Panc1 (cell line): Measurements from ENCODE around the gene LRRC61. TPM values are rescaled to one million over a fixed set of nuclear protein-coding genes. Genes with fewer than 3 reads are reported as not detected.
"Not testable (repeated sequence)": the region's sequence is repeated elsewhere in the genome, so short reads cannot be mapped to it uniquely, and the experiment has no call there.

ENCODE experiments used
- ATAC-seq: fragments of 200-7000 bp; cut with Tn5 transposase; 2 replicates; pipeline ENCODE4 v1.9.1; 2020; ENCODE audit warnings: mild to moderate bottlenecking, moderate library complexity
- BruUV-seq: library from RNA; stranded (reverse); fragments of 400-500 nt; replicated peaks from 2 replicates; lab custom pipeline; 2021; lab: Mats Ljungman, UMichigan
- CTCF ChIA-PET: fragments of 300-600 bp; sonication (Branson Sonifier 250); formaldehyde crosslinking; loops from one replicate; lab custom pipeline; 2022; ENCODE audit warnings: antibody characterized with exemption; lab: Charles Lee
- POLR2A ChIA-PET: fragments of 300-600 bp; sonication (Branson Sonifier 250); formaldehyde crosslinking; loops from one replicate; lab custom pipeline; 2022; ENCODE audit warnings: antibody characterized with exemption; lab: Charles Lee
- DNase-seq: peaks from one replicate; pipeline ENCODE4 v3.0.0-alpha.2; 2010; ENCODE audit warnings: low read depth, low spot score
- H3K27ac ChIP-seq: 2 replicates; pipeline ENCODE4 v1.5.1; 2011; ENCODE audit warnings: mild to moderate bottlenecking, low read length, inconsistent platforms
- H3K27me3 ChIP-seq: fragments of 200-500 bp; sonication (Bioruptor generic); 2 replicates; pipeline ENCODE4 v1.6.0; 2014; ENCODE audit warnings: low read length, inconsistent platforms; ENCODE audit not compliant: control insufficient read depth, insufficient read depth
- H3K36me3 ChIP-seq: fragments of 200-500 bp; sonication (Bioruptor generic); 2 replicates; pipeline ENCODE4 v1.5.1; 2014; ENCODE audit warnings: inconsistent platforms, mild to moderate bottlenecking, low read length, moderate library complexity; ENCODE audit not compliant: control insufficient read depth, insufficient read depth
- H3K4me1 ChIP-seq: 2 replicates; pipeline ENCODE4 v1.5.1; 2011; ENCODE audit warnings: inconsistent platforms, mild to moderate bottlenecking, low read length, moderate library complexity; ENCODE audit not compliant: control insufficient read depth, insufficient read depth
- H3K4me3 ChIP-seq, 2 experiments: 2 replicates each; pipeline ENCODE4 v1.5.1; 2011 to 2012; ENCODE audit warnings: low read depth in 2 of 2, low read length in 2 of 2, mild to moderate bottlenecking in 2 of 2, inconsistent platforms in 1 of 2, moderate library complexity in 1 of 2
- H3K9me3 ChIP-seq: fragments of 200-500 bp; sonication (Bioruptor generic); 2 replicates; pipeline ENCODE4 v1.5.1; 2014; ENCODE audit warnings: low read depth, mild to moderate bottlenecking, inconsistent platforms, low read length, moderate library complexity; ENCODE audit not compliant: control insufficient read depth, insufficient read depth
- POLR2AphosphoS5 ChIP-seq: IDR thresholded peaks from 2 replicates; pipeline ENCODE4 v1.6.1; 2012; ENCODE audit warnings: mild to moderate bottlenecking, low read depth, low read length, moderate library complexity
- REST ChIP-seq, 2 experiments: IDR thresholded peaks; 2 replicates each; pipeline ENCODE4 v1.6.1; 2011 to 2012; ENCODE audit warnings: low read depth in 2 of 2, control low read depth in 1 of 2, low read length in 1 of 2, mild to moderate bottlenecking in 1 of 2, moderate library complexity in 1 of 2; ENCODE audit not compliant: insufficient read depth in 1 of 2
- SIN3A ChIP-seq: IDR thresholded peaks from 2 replicates; pipeline ENCODE4 v1.6.1; 2012; ENCODE audit warnings: low read depth, mild to moderate bottlenecking, low read length, moderate library complexity, borderline replicate concordance; ENCODE audit not compliant: insufficient read depth
- TCF7L2 ChIP-seq: IDR thresholded peaks from 2 replicates; pipeline ENCODE4 v1.6.1; 2011; ENCODE audit warnings: mild to moderate bottlenecking, low read depth, low read length, inconsistent platforms
- in situ Hi-C: cut with HindIII; loops from 2 replicates; pipeline ENCODE4 v1.10.0; 2016; ENCODE audit warnings: low sequenced_read_pairs, low pct_unique_long_range_greater_than_20kb
- intact Hi-C: fragments of 100-400 bp; cut with micrococcal nuclease; formaldehyde crosslinking; loops from one replicate; pipeline ENCODE4 v1.10.0; 2022; ENCODE audit not compliant: unreplicated experiment
- total RNA-seq: library from RNA; stranded (reverse); gene quantifications from one replicate; pipeline ENCODE4 v1.2.1, GENCODE V29; 2021; ENCODE audit not compliant: unreplicated experiment
- TF ChIP-seq, protein P1 (sequence below): fragments of 450-650 bp; IDR thresholded peaks from 2 replicates; pipeline ENCODE4 v1.5.1; 2017; ENCODE audit warnings: mild to moderate bottlenecking

LRRC61 gene
- total RNA-seq, 1 experiment from 2014 or later = 13.8 TPM

DNA sequence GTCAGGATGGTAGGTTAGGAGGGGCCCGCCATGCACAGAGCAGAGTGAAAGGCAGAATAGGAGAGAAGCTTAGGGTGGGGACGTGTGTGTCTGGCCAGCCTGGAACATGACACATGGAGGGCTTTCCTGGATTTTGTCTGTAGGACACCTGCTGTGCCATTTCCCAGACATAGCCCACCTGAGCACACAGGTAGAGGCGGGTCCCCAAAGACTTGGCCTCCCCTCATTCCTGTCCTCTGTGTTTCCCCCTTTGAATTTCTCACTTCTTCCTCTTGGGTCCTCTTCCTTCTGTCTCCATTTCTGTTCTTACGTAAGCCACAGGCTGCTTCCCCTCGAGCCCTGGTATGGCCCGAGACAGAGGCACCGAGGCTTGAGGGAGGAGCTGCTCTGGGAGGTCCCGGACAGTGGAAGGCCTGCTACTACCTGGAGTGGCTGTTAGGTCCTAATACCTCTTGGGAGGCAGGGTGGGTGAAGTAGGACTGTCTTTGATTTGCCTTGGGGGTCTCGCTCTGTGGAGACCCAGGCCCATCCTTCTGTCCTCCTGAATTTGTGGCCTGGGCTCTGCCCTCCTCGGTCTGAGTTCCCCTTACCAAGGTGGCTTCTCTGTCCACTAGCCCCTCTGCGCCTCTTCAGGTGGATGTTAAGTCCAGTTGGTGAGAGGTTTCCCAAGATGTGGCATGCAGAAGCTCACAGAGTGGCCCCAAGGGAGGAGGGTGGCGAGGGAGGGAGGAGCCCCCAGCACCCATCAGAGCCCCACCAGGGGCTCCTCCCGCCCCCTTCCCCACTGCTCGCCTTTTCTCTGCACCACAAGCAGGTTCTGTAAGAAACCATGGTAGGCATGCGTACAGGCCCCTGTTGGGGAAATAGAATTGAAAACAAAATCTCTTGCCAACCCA is 61.5 kb downstream of the LRRC61 start:
- no TSS peak for BruUV-seq
- CTCF ChIA-PET = no interaction called here
- in situ Hi-C loops = no loop called here

GRCh38 chr7:150385302-150385723 is 62.2 kb downstream of the LRRC61 start:
- peaks cover 24% of the 10 kb centered on the region for H3K4me1 ChIP-seq
- ATAC-seq = no peak
- H3K27ac ChIP-seq = no peak overlapping the region
- no TSS peak for BruUV-seq
- in situ Hi-C loops = no loop called here
- DNase-seq = no peak
- no peak for TF ChIP-seq POLR2AphosphoS5
- TF ChIP-seq, protein P1, sequence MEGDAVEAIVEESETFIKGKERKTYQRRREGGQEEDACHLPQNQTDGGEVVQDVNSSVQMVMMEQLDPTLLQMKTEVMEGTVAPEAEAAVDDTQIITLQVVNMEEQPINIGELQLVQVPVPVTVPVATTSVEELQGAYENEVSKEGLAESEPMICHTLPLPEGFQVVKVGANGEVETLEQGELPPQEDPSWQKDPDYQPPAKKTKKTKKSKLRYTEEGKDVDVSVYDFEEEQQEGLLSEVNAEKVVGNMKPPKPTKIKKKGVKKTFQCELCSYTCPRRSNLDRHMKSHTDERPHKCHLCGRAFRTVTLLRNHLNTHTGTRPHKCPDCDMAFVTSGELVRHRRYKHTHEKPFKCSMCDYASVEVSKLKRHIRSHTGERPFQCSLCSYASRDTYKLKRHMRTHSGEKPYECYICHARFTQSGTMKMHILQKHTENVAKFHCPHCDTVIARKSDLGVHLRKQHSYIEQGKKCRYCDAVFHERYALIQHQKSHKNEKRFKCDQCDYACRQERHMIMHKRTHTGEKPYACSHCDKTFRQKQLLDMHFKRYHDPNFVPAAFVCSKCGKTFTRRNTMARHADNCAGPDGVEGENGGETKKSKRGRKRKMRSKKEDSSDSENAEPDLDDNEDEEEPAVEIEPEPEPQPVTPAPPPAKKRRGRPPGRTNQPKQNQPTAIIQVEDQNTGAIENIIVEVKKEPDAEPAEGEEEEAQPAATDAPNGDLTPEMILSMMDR = no peak
- no peak for TF ChIP-seq SIN3A
- no peak for TF ChIP-seq TCF7L2
- no peak for TF ChIP-seq REST (IDR thresholded peaks at IDR 0.05; ENCODE audit: insufficient read depth in 1 of 2, low read depth in 2 of 2, low read length in 1 of 2)
- H3K9me3 ChIP-seq = no peaks in the 10 kb centered on the region
- no peak overlapping the region for H3K4me3 ChIP-seq
- H3K36me3 ChIP-seq = no peaks in the 10 kb centered on the region
- H3K27me3 ChIP-seq = no peaks in the 10 kb centered on the region
- POLR2A ChIA-PET = no interaction called here
- intact Hi-C loops = no loop called here
- CTCF ChIA-PET = no interaction called here

More for the DNA sequence above, 61.5 kb downstream of the LRRC61 start:
- H3K36me3 ChIP-seq = no peaks in the 10 kb centered on the region; the same call in 1 of the 2 replicates
- ATAC-seq (no peak), DNase-seq (no peak)
- POLR2A ChIA-PET = no interaction called here
- intact Hi-C loops = no loop called here
- H3K4me3 ChIP-seq = no peak overlapping the region
- H3K27ac ChIP-seq = no peak overlapping the region
- H3K27me3 ChIP-seq = no peaks in the 10 kb centered on the region
- no peaks in the 10 kb centered on the region for H3K9me3 ChIP-seq
- TF ChIP-seq POLR2AphosphoS5 (no peak), TCF7L2 (no peak), REST (IDR thresholded peaks at IDR 0.05; ENCODE audit: insufficient read depth in 1 of 2, low read depth in 2 of 2, low read length in 1 of 2) (no peak), SIN3A (no peak)
- TF ChIP-seq, protein P1 = no peak
- peaks cover 31% of the 10 kb centered on the region for H3K4me1 ChIP-seq

DNA sequence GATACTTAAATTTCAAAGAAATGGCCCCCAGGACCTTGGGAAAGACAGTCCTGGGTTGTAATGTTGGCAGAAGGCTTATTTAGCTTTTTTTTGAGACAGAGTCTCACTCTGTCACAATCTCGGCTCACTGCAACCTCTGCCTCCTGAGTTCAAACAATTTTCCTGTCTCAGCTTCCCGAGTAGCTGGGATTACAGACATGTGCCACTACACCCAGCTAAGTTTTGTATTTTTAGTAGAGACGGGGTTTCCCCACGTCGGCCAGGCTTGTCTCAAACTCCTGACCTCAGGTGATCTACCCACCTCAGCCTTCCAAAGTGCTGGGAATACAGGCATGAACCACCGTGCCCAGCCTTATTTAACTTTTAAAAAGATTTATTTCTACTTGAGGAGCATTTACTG is 62.7 kb downstream of the LRRC61 start:
- H3K36me3 ChIP-seq, H3K9me3 ChIP-seq, H3K4me3 ChIP-seq, in situ Hi-C loops, BruUV-seq, DNase-seq, ATAC-seq, CTCF ChIA-PET, H3K27me3 ChIP-seq, intact Hi-C loops, POLR2A ChIA-PET, H3K27ac ChIP-seq: not testable (repeated sequence)
- peaks cover 19% of the 10 kb centered on the region for H3K4me1 ChIP-seq
